HG02798 (cell line): ENCODE measurements around the gene LLPH.
"Not testable (repeated sequence)": the region's sequence is repeated elsewhere in the genome, so short reads cannot be mapped to it uniquely, and the experiment has no call there.

Experiments
- ATAC-seq: cut with Tn5 transposase; IDR thresholded peaks from one replicate; pipeline ENCODE4 v1.9.1; 2021; ENCODE audit warnings: mild to moderate bottlenecking; ENCODE audit not compliant: unreplicated experiment, poor library complexity

The LLPH gene

GRCh38 chr12:66130267-66131066, at the start of gene LLPH:
LLPH (minus strand) TSS chr12:66130750; CDS start chr12:66129106, 1,644 bp downstream.
- peak; percentile 99 for ATAC-seq

- no peak for ATAC-seq
Observed at GRCh38 chr12:66176105-66176900, 45.8 kb upstream of the LLPH start.

- ATAC-seq: not testable (repeated sequence)
Observed at GRCh38 chr12:66174391-66175325, 44.1 kb upstream of the LLPH start.

- ATAC-seq: no peak
Observed at GRCh38 chr12:66170606-66171005, 40.1 kb upstream of the LLPH start.

GRCh38 chr12:66169221-66170170, 38.9 kb upstream of the LLPH start, which contains the start of gene TMBIM4:
TMBIM4 (minus strand) TSS chr12:66169996; CDS start chr12:66169951, 45 bp downstream.
- peak; percentile 90 for ATAC-seq

GRCh38 chr12:66168410-66168809, 37.9 kb upstream of the LLPH start:
- no peak for ATAC-seq

- ATAC-seq: no peak
Observed at GRCh38 chr12:66166561-66166960, 36.0 kb upstream of the LLPH start.

GRCh38 chr12:66165141-66165540, 34.6 kb upstream of the LLPH start:
- no peak for ATAC-seq

GRCh38 chr12:66164349-66164821, 33.8 kb upstream of the LLPH start:
- no peak for ATAC-seq

GRCh38 chr12:66163289-66163688, 32.7 kb upstream of the LLPH start:
- no peak for ATAC-seq

GRCh38 chr12:66162701-66163100, 32.2 kb upstream of the LLPH start:
- ATAC-seq: no peak

- no peak for ATAC-seq
Observed at GRCh38 chr12:66160704-66161103, 30.2 kb upstream of the LLPH start.

- ATAC-seq: no peak
Observed at GRCh38 chr12:66159123-66159522, 28.6 kb upstream of the LLPH start.

- no peak for ATAC-seq
Observed at GRCh38 chr12:66156654-66157053, 26.1 kb upstream of the LLPH start.

GRCh38 chr12:66154776-66155175, 24.2 kb upstream of the LLPH start:
- ATAC-seq: no peak

GRCh38 chr12:66152732-66153131, 22.2 kb upstream of the LLPH start:
- no peak for ATAC-seq

GRCh38 chr12:66149702-66150398, 19.3 kb upstream of the LLPH start:
- ATAC-seq: no peak
